Raji (cell line): ENCODE measurements around the gene ADGRG4.

ENCODE experiments used
- POLR2A ChIP-seq: IDR thresholded peaks from 2 replicates; pipeline ENCODE4 v1.6.1; 2011; ENCODE audit warnings: low read depth, low read length, control low read depth; ENCODE audit not compliant: insufficient read depth

Gene ADGRG4

DNA sequence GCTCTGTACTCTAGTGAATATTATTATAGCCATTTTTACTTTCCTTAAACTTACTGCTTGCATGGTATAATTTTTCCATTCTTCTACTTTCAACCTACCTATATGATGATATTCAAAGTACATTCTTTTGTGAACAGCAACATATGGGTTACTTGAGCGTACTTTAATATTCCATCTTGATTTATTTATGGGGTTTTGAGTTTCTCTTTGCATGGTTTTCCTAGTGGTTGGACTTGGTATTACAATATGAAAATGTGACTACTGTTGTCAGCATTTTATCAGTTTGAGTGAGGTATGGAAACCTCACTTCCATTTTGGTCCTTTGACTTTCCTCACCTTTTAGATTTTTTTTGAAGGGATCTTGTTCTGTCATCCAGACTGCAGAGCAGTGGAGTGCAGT lies 35.9 kb downstream of the ADGRG4 start:
- TF ChIP-seq POLR2A: no peak

DNA sequence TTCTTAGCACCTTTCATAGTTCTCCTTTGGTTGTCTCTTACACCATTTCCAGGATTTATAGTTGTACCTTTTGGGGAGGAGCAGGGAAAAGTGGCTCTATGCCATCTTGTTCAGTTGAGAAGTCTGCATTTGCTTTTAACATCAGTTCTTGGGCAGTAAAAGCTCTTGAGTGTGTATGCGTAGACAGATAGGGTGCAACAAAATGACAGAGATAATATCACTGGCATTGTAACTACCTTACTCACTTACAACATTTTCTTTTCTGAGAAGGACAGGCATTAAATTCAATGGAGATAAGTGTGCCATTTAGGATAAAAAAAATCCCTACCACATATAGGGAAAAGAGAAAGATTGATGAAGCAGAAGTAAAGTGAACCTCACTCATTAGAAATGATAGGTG lies 38.9 kb downstream of the ADGRG4 start:
- TF ChIP-seq POLR2A: no peak

DNA sequence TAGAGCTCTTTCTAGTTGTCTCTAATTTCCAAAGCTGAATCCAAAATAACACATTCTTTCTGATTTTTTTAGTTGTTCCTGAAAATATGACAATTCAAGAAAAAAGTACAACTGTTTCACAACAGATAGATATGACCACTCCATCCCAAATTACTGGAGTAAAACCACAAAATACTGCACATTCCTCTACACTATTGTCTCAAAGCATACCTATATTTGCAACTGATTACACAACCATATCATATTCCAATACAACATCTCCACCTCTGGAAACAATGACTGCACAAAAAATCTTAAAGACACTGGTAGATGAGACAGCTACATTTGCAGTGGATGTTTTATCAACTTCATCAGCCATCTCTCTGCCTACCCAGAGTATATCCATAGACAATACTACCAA lies 43.6 kb downstream of the ADGRG4 start:
- no peak for TF ChIP-seq POLR2A

DNA sequence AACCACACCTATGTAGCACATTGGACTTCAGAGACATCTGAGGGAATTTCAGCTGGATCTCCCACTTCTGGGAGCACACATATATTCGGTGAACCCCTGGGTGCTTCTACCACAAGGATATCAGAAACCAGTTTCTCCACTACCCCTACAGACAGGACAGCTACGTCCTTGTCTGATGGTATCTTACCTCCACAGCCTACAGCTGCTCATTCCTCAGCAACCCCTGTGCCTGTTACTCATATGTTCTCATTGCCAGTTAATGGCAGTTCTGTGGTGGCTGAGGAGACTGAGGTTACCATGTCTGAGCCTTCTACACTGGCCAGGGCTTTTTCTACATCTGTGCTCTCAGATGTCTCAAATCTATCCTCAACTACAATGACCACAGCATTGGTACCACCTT lies 45.7 kb downstream of the ADGRG4 start:
- no peak for TF ChIP-seq POLR2A

DNA sequence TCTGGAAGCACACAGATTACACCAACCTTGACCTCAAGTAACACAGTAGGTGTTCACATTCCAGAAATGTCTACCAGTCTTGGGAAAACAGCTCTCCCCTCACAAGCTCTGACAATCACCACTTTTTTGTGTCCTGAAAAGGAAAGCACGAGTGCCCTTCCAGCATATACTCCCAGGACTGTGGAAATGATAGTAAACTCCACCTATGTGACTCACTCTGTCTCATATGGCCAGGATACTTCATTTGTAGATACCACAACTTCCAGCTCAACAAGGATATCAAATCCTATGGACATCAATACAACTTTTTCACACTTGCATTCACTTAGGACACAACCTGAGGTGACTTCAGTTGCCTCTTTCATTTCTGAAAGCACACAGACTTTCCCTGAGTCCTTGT lies 46.9 kb downstream of the ADGRG4 start:
- no peak for TF ChIP-seq POLR2A

DNA sequence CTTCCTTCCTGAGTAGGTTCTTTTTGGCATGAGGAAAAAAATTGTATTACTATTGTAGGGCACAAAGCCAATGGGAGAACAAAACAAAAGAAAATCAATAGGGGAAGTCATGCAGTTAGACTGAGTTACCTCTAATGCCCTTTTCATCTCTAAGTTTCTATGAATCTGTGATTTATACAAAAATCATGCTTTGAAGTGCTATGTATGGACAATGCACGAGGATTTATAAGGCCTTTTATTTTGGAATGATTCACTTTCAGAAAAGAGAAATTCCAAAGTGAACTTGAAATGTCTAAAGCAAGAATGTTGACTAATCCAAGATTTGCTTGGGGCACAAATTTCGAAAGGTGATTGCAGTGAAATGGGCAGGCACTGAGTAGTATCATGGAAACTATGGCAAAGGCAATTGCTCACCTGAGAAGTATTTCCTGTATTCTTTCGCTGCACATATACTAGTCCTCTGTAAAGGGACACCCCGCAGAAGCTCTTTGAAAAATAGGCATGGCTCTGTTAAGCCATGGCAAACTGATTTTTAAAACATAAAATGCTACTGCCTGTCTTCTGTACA lies 52.8 kb downstream of the ADGRG4 start:
- TF ChIP-seq POLR2A: no peak

DNA sequence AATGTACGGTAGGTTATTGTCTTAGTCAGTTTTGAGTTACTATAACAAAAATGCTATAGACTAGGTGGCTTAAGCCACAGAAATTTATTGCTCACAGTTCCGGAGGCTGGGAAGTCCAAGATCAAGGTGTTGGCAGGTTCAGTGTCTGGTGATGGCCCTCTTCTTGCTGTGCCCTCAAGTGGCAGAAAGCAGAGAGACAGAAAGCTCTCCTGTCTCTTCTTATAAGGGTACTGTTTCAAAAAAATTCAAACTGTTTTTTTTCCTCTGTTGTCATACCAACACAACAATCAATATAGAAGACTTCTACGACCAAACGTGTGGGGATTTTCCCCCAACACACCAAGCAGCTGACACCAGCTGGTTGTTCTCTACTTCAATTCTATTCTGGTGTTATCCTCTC lies 53.4 kb downstream of the ADGRG4 start:
- TF ChIP-seq POLR2A: no peak

DNA sequence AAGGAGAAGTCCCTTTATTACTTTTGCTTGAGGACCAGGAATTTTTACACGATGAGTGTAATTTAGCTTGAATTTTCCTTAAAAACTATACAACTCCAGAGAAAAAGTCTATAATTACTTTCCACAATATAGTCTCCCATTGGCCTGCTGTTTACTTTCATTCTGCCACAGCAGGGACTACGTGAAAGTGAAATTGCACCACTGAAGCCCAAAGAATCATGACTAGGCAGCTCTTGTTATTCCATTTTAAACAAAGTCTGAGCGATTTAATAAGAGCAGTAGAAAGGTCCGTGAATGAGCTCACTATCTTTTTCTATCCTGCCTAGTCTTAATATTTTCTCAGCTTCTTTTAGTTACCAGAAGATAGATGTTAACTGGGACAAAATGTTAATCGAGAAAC lies 68.6 kb downstream of the ADGRG4 start:
- no peak for TF ChIP-seq POLR2A

DNA sequence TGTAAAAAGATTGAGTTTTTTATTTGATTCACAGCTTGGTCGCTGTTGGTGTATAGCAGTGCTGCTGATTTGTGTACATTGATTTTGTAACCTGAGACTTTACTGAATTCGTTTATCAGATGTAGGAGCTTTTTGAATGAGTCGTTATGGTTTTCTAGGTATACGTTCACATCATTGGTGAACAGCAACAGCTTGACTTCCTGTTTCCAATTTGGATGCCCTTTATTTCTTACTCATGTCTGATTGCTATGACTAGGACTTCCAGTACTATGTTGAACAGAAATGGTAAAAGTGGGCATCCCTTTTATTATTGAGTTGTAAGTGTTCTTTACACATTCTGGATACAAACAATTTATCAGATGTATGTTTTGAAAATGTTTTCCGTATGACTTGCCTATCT lies 76.0 kb downstream of the ADGRG4 start:
- no peak for TF ChIP-seq POLR2A

DNA sequence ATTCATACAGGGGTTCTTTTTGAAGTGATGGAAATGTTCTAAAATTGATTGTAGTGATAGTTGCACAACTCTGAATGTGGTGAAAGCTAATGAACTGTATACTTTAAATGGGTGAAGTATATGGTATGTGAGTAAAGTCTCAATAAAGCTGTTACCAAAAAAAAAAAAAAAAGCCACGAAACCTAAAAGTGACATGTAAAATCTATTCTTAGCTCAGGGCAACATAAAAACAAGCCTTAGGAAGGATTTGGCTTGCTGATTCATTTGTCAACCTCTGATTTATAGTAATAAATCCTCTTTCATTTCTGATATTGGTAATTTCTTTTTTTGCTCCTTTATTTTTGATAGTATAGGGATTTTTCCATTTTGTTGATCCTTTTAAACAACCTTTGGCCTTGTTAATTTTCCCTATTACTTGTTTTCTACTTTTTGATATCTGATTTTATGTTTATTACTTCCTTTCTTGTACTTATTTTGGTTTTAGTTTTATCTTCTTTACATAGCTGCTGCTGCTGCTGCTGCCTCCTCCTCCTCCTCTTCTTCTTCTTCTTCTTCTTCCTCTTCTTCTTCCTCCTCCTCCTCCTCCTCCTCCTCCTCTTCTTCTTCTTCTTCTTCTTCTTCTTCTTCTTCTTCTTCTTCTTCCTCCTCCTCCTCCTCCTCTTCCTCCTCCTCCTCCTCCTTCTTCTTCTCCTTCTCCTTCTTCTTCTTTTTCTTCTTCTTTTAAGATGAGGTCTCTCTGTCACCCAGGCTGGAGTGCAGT lies 79.4 kb downstream of the ADGRG4 start:
- TF ChIP-seq POLR2A: no peak

DNA sequence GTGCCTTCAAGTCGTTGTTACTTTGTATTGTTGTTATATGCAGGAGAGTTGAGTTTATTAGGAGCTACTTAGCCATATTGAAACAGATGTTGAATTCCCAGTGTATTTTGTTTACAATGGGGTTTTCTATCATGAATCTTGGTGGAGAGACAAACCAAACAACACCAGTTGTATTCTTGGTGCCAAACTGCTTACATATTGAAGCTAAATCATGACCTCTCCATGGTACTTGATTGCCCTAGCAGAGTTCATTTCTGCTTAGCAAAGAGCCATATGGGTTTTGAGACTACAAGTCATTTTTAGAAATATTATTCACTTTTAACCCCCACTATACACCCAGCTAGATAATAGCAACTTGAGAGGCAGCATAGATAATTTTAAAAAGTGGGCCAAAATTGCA lies 85.4 kb downstream of the ADGRG4 start:
- TF ChIP-seq POLR2A: no peak

DNA sequence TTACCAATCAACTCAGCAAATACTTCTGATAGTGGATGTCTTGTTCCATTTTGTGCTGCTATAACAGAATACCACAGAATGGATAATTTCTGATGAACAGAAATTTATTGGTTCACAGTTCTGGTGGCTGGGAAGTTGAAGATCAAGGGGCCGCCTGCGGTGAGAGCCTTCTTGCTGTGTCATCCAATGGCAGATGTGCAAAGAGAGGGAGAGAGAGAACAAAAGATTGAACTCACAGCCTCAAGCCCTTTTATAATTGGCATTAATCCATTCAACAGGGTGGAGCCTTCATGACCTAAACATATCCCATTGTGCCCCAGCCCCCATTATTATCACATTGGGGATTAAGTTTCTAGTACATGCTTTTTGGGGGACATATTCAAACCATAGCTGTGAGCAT lies 86.1 kb downstream of the ADGRG4 start:
- TF ChIP-seq POLR2A: no peak

DNA sequence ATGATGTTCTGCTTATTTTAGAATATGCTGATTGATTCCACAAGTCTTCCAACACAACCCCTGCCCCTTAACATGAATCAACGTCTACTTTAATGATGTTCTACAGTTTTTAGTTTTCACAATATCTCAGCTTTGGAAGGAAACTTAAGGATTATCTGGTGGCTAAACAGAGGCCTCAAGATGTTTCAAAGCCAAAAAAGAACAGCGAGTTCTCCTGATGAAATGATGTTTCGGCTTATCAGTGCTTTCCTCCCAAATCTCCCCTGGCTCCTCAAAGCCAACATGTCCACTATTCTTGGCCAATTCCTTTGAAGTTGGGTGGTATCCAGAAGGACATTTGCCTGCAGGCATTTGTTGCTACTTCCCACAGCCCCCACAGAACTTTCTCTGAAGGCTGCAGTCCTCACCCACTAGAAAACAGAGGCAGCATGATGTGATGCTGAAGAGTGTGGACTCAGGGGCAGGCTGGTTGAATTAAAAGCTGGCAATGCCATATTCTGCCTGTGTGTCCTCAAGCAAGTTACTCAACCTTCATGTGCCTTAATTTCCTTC lies 87.3 kb downstream of the ADGRG4 start:
- TF ChIP-seq POLR2A: no peak

DNA sequence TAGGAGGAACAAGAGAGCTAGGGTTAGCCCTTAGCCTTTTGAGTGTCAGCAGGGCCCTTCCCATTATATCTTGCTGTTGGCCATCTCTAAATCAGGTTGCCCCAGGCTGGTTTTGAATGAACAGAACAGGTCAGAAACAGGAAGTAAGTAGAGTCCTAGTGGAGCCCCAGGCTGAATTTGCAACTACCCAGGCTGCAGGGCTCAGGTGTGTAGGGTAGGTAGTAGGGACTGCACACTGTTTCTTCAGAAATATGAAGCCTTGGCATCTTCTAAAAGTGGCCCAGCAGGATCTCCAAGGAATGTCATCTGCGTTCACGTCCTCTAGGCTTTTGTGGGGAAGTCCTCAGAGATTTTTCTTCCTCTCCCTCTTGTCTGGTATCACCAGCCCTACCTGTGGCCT lies 90.2 kb downstream of the ADGRG4 start:
- TF ChIP-seq POLR2A: no peak

DNA sequence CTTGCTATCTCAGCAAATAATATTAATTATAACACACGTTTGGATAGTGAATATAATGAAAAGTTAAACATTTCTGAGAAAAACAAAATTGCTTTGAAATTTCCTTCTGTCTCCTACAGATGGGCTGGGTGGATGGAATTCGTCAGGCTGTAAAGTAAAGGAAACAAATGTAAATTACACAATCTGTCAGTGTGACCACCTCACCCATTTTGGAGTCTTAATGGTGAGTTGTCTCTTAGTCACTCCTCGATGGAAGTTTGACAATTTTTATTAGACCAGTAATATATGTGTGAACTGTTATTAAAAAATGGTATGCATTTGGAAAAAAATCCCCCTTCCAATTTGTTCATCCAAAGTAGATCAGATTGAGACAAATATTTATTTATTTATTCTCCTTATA lies 94.5 kb downstream of the ADGRG4 start:
- TF ChIP-seq POLR2A: no peak

DNA sequence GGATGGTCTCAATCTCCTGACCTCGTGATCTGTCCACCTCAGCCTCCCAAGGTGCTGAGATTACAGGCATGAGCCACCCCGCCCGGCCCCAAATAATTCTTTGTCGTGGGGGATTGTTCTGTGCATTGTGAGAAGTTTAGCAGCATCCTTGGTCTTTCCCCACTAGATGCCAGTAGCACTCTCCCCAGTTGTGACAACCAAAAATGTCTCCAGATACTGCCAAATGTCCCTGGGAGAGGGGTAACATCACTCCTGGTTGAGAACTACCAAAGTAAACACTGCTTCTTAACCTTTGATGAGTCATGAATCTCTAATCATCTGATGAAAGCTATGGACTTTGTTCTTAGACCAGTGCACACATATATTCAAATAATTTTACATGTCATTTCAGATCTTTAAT lies 96.2 kb downstream of the ADGRG4 start:
- TF ChIP-seq POLR2A: no peak

DNA sequence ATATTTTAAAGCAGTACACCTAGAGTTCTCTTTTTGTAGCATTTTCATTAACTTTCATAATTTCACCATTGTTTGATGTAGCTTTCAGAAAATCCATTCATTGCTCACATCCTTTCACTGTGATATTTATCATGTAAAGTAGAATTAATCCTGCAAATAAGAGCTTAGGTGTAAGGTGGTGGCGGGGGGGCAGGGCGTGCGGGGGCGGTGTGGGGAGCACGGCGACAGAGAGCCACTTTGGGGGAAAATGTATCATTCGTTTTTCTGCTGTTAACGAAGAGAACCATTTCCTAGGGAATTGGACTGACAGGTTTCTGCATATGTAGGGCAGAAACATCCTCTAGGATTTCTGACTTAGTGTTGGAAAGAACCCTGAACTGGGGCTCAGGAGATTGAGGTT lies 104.4 kb downstream of the ADGRG4 start:
- TF ChIP-seq POLR2A: no peak
